Common myeloid progenitor, CD34-positive (primary cell): ENCODE data around the gene B3GAT2.

Experiments used
- CTCF ChIA-PET: fragments of 350-600 bp; sonication (Branson Sonifier 250); formaldehyde crosslinking; loops from one replicate; lab custom pipeline; 2021; ENCODE audit warnings: antibody characterized with exemption; lab: Charles Lee
- POLR2A ChIA-PET: fragments of 350-600 bp; sonication (Branson Sonifier 250); formaldehyde crosslinking; loops from one replicate; lab custom pipeline; 2021; ENCODE audit warnings: antibody characterized with exemption; lab: Charles Lee
- DNase-seq, 3 donors: peaks; one replicate each; pipeline versions ENCODE4 v3.0.0 to v3.0.0-alpha.2; 2013
- H3K27ac ChIP-seq, 2 experiments: 1 replicate in 1 of 2; 2 replicates in 1 of 2; pipeline ENCODE4 v1.7.0; 2013; ENCODE audit warnings: inconsistent platforms in 2 of 2, low read length in 2 of 2, mild to moderate bottlenecking in 2 of 2, low read depth in 1 of 2, moderate library complexity in 1 of 2; ENCODE audit not compliant: severe bottlenecking in 2 of 2, insufficient read depth in 1 of 2, poor library complexity in 1 of 2
- H3K27me3 ChIP-seq, 5 experiments: replicated peaks in 2 of 5; 1 replicate in 3 of 5; 2 replicates in 2 of 5; pipeline versions ENCODE4 v1.6.1 to v1.7.0; 2013; ENCODE audit warnings: low read length in 4 of 5, mild to moderate bottlenecking in 2 of 5, moderate library complexity in 2 of 5, inconsistent platforms in 1 of 5; ENCODE audit not compliant: insufficient read depth in 5 of 5, control insufficient read depth in 4 of 5
- H3K36me3 ChIP-seq, 4 experiments: 1 replicate in 2 of 4; 2 replicates in 2 of 4; pipeline versions ENCODE4 v1.6.1 to v1.7.0; 2013; ENCODE audit warnings: low read length in 3 of 4, control low read depth in 1 of 4, mild to moderate bottlenecking in 1 of 4; ENCODE audit not compliant: control insufficient read depth in 4 of 4, insufficient read depth in 4 of 4
- H3K4me1 ChIP-seq, 4 experiments: 1 replicate in 3 of 4; 2 replicates in 1 of 4; pipeline versions ENCODE4 v1.6.1 to v1.7.1; 2013; ENCODE audit warnings: low read length in 3 of 4, mild to moderate bottlenecking in 3 of 4, control low read depth in 1 of 4, inconsistent platforms in 1 of 4, moderate library complexity in 1 of 4; ENCODE audit not compliant: control insufficient read depth in 4 of 4, insufficient read depth in 4 of 4; ENCODE audit errors: control extremely low read depth in 1 of 4
- H3K4me3 ChIP-seq, 7 experiments: 1 replicate in 4 of 7; 2 replicates in 3 of 7; pipeline versions ENCODE4 v1.5.1 to v1.7.0; 2013; ENCODE audit warnings: mild to moderate bottlenecking in 7 of 7, low read length in 6 of 7, moderate library complexity in 6 of 7, inconsistent platforms in 2 of 7, low read depth in 2 of 7, control low read depth in 1 of 7; ENCODE audit not compliant: insufficient read depth in 4 of 7, control insufficient read depth in 1 of 7; ENCODE audit errors: extremely low read depth in 1 of 7
- H3K9me3 ChIP-seq, 5 experiments: 1 replicate in 4 of 5; 2 replicates in 1 of 5; pipeline versions ENCODE4 v1.6.1 to v1.7.1; 2013; ENCODE audit warnings: low read length in 4 of 5, mild to moderate bottlenecking in 2 of 5, inconsistent platforms in 1 of 5, low read depth in 1 of 5, moderate library complexity in 1 of 5; ENCODE audit not compliant: control insufficient read depth in 4 of 5, insufficient read depth in 2 of 5; ENCODE audit errors: control extremely low read depth in 1 of 5
- WGBS: methylation state at CpG from one replicate; pipeline ENCODE4 v1.1.5; 2013; ENCODE audit not compliant: insufficient coverage; 5-methylcytosine and 5-hydroxymethylcytosine counted together

Gene B3GAT2

DNA sequence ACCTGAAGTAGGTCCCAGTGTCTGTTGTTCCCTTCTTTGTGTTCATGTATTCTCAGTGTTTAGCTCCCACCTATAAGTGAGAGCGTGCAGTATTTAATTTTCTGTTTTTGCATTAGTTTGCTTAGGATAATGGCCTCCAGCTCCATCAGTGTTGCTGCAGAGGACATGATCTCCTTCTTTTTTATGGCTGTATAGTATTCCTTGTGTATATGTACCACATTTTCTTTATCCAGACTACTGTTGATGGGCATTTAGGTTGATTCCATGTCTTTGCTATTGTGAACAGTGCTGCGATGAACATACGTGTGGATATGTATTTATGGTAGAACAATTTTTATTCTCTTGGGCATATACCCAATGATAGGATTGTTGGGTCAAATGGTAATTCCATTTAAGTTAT, 125.4 kb downstream of the B3GAT2 start:
- Histone ChIP-seq H3K36me3 (peaks cover 0 to 2% (median 0%) of the 10 kb centered on the region in 4 experiments), H3K27me3 (no peaks in the 10 kb centered on the region), H3K27ac (no peak overlapping the region), H3K4me3 (no peak overlapping the region), H3K9me3 (no peaks in the 10 kb centered on the region), H3K4me1 (no peaks in the 10 kb centered on the region)
- CTCF ChIA-PET: no interaction called here
- no peak for DNase-seq
- POLR2A ChIA-PET: interaction anchor here (0.6 kb wide), 1 partner anchor 155 kb away, joined by 3 read pairs; no protein-coding TSS in a partner anchor
- WGBS: 100% methylated on average over 2 of the region's 3 CpGs

DNA sequence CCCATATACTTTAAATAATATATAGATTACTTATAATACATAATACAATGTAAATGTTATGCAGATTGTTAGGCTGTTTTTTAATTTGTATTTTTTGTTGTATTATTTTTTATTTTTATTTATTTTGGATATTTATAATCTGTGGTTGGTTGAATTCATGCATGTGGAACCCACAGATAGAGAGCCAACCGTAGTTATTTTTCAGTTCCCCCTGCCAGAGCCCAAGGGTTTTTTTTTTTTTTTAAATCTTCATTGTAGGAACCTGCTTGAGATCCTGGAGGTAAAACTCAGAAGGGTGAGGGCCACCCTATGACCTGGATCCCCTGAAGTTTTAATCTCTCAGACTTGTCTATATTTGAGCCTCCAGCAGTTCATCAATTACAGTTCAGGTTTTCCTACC, 133.2 kb downstream of the B3GAT2 start:
- CTCF ChIA-PET: no interaction called here
- no peak for DNase-seq
- Histone ChIP-seq H3K27me3 (no peaks in the 10 kb centered on the region), H3K4me1 (no peaks in the 10 kb centered on the region), H3K9me3 (peaks cover 0 to 6% (median 1%) of the 10 kb centered on the region in 5 experiments), H3K36me3 (peaks cover 0 to 4% (median 1%) of the 10 kb centered on the region in 4 experiments), H3K27ac (no peak overlapping the region), H3K4me3 (no peak overlapping the region)
- WGBS: 100% methylated on average over 1 of the region's 1 CpG
- POLR2A ChIA-PET: no interaction called here

DNA sequence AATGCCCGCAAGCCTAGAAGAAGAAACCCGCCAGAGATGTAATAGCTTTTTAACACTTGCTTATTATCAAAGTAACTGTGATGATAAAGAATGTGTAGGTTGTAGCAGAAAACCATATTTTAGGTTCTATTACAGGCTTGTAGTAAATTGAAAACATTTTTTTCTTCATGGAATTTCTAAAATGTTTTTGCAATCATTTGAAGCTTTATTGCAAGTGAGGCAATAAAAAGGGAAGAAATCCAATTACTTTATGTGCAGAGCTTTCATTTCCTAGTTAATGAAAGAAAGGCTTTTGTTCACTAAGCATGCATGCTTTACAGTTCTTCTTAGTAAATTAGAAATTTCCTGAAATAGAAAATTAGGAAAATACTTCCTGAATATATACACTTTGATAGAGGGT, 135.1 kb downstream of the B3GAT2 start:
- Histone ChIP-seq H3K4me1 (no peaks in the 10 kb centered on the region), H3K27ac (no peak overlapping the region), H3K4me3 (no peak overlapping the region), H3K9me3 (peaks cover 0 to 6% (median 1%) of the 10 kb centered on the region in 5 experiments), H3K27me3 (no peaks in the 10 kb centered on the region), H3K36me3 (peaks cover 0 to 4% (median 1%) of the 10 kb centered on the region in 4 experiments)
- CTCF ChIA-PET: interaction anchor here (1.8 kb wide), 1 partner anchor 63 kb away, joined by 4 read pairs; no protein-coding TSS in a partner anchor
- POLR2A ChIA-PET: no interaction called here
- no peak for DNase-seq
- whole genome bisulfite sequencing: no CpG with 5 or more reads among the region's 2 CpGs

DNA sequence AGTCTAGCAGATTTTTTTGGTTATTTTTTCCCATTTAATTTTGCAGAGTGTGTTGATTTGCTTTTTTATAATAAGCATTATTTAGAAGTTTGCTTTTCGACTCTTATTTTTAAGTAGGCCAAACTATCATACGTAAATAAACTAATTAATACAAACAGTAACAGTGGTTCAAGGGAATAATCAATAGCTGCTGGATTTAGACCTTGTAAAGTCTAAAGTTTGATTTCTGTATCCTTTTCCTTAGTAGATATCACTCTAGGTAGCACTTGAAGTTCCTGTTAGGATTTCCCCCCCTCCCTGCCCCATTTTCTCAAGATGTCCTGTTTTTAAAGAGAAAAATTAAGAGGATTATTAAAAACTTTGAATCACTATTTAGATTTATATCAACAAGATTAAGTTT, 136.1 kb downstream of the B3GAT2 start:
- Histone ChIP-seq H3K9me3 (peaks cover 0 to 6% (median 1%) of the 10 kb centered on the region in 5 experiments), H3K4me3 (no peak overlapping the region), H3K4me1 (no peaks in the 10 kb centered on the region), H3K36me3 (peaks cover 0 to 2% (median under 1%) of the 10 kb centered on the region in 4 experiments), H3K27ac (no peak overlapping the region), H3K27me3 (no peaks in the 10 kb centered on the region)
- ChIA-PET POLR2A (no interaction called here), CTCF (interaction anchor here (1.8 kb wide), 1 partner anchor 64 kb away, joined by 4 read pairs; no protein-coding TSS in a partner anchor)
- no CpG with 5 or more reads among the region's 2 CpGs for WGBS
- DNase-seq: no peak

DNA sequence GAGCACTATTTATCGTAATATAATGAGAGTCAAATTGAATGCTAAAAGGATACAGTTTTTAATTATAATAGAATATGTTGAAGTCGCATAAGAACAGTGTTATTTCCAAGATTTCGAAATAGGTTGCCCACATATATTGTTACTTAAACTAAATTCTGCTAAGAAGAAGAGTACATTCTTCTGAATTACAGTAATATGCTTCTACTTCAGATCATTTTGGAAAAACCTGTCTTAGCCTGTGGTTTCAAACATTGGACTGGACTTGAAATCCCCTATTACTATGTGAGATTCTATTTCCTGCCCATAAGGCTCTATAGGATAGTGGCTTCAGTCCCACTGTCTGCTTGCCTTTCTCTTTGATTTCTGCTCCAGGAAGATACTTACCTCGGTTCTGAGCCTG, 137.2 kb downstream of the B3GAT2 start:
- H3K36me3 ChIP-seq: peaks cover 0 to 2% (median 0%) of the 10 kb centered on the region in 4 experiments
- ChIA-PET POLR2A (no interaction called here), CTCF (no interaction called here)
- H3K4me3 ChIP-seq: no peak overlapping the region
- no peaks in the 10 kb centered on the region for H3K27me3 ChIP-seq
- peaks cover 0 to 6% (median 1%) of the 10 kb centered on the region in 5 experiments for H3K9me3 ChIP-seq
- no peaks in the 10 kb centered on the region for H3K4me1 ChIP-seq
- H3K27ac ChIP-seq: no peak overlapping the region
- WGBS: no CpG with 5 or more reads among the region's 4 CpGs
- no peak for DNase-seq

DNA sequence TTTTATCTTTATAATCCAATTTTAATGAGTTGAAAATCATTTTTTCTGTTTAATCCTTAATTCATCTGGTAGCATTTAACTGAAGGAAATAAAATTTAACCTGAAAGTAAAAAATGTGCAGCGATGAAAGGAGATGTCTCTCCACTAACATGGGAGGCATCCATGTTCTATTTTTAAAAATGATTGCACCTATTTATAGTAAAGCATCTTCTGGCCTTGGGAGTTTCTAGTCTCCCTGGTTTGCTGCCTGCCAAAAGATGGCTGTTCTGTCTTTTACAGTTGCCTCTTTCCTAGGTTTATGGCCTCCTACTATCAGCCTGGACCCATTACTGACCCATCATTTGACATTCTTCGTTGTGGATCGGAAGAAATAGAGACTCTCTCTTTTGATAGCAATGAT, 143.0 kb downstream of the B3GAT2 start:
- no peaks in the 10 kb centered on the region for H3K4me1 ChIP-seq
- DNase-seq: no peak
- POLR2A ChIA-PET: no interaction called here
- H3K36me3 ChIP-seq: no peaks in the 10 kb centered on the region
- no peaks in the 10 kb centered on the region for H3K27me3 ChIP-seq
- H3K27ac ChIP-seq: no peak overlapping the region
- no CpG with 5 or more reads among the region's 3 CpGs for WGBS
- no peaks in the 10 kb centered on the region for H3K9me3 ChIP-seq
- no peak overlapping the region for H3K4me3 ChIP-seq
- CTCF ChIA-PET: no interaction called here

DNA sequence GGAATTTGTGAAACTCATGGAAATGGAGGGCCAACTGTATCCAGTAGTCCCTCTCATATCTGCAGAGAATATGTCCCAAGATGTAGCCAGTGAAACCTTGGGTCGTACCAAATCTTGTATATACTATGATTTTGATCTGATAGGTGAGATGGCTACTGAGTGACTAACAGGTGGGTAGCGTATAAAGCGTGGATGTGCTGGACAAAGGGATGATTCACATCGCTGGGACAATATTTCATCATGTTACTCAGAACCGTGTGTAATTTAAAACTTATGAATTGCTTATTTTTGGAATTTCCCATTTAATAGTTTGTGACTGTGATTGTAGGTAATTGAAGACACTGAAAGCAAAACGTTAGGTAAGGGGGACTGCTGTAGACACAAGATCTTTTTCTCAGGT, 145.1 kb downstream of the B3GAT2 start:
- no peak overlapping the region for H3K27ac ChIP-seq
- no peaks in the 10 kb centered on the region for H3K36me3 ChIP-seq
- H3K27me3 ChIP-seq: no peaks in the 10 kb centered on the region
- no peak for DNase-seq
- H3K4me1 ChIP-seq: no peaks in the 10 kb centered on the region
- 98% methylated on average over 5 of the region's 6 CpGs for WGBS
- H3K4me3 ChIP-seq: no peak overlapping the region
- no peaks in the 10 kb centered on the region for H3K9me3 ChIP-seq
- ChIA-PET POLR2A (no interaction called here), CTCF (no interaction called here)
